ENCODE results near the gene SLC15A1. TPM values are rescaled to one million over a fixed set of nuclear protein-coding genes. Genes with fewer than 3 reads are reported as not detected.

The SLC15A1 gene
- total and polyA plus RNA-seq, 12 donors, result 0.01 TPM; not detected in 11

DNA sequence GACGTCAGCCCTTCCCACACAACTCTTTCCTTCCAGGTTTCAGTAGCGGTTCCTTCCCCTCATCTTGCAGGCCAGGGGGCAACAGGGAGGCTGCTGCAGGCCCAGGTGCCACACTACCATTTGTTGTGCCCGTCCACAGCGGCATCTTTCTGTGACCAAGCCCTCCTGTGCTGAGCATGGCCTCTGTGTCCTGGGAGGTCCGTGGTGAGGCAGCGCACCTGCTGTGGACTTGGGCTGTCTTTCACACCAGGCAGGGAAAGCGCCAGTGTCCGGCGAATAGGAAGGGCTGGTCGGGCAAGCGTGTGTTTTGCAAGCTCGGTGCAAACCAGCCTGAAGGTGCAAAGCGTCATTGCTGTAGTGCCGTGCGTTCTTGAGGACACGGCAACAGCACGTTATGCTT lies 21.4 kb downstream of the SLC15A1 start:
- H3K36me3 ChIP-seq, result no peaks in the 10 kb centered on the region
- peaks cover 0 to 1% (median 0%) of the 10 kb centered on the region in 11 donors for H3K9me3 ChIP-seq
- WGBS, 2 donors, result 91% methylated on average over 17 of the region's 17 CpGs
- H3K4me3 ChIP-seq, result no peak overlapping the region
- no peak overlapping the region for H3K27ac ChIP-seq
- ATAC-seq (no peak), DNase-seq (no peak)
- H3K4me1 ChIP-seq, result no peaks in the 10 kb centered on the region
- TF ChIP-seq, protein P1, sequence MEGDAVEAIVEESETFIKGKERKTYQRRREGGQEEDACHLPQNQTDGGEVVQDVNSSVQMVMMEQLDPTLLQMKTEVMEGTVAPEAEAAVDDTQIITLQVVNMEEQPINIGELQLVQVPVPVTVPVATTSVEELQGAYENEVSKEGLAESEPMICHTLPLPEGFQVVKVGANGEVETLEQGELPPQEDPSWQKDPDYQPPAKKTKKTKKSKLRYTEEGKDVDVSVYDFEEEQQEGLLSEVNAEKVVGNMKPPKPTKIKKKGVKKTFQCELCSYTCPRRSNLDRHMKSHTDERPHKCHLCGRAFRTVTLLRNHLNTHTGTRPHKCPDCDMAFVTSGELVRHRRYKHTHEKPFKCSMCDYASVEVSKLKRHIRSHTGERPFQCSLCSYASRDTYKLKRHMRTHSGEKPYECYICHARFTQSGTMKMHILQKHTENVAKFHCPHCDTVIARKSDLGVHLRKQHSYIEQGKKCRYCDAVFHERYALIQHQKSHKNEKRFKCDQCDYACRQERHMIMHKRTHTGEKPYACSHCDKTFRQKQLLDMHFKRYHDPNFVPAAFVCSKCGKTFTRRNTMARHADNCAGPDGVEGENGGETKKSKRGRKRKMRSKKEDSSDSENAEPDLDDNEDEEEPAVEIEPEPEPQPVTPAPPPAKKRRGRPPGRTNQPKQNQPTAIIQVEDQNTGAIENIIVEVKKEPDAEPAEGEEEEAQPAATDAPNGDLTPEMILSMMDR (IDR thresholded peaks at IDR 0.05), result no peak
- intact Hi-C loops (cut with DNase I), result no loop called here
- no peaks in the 10 kb centered on the region for H3K27me3 ChIP-seq

DNA sequence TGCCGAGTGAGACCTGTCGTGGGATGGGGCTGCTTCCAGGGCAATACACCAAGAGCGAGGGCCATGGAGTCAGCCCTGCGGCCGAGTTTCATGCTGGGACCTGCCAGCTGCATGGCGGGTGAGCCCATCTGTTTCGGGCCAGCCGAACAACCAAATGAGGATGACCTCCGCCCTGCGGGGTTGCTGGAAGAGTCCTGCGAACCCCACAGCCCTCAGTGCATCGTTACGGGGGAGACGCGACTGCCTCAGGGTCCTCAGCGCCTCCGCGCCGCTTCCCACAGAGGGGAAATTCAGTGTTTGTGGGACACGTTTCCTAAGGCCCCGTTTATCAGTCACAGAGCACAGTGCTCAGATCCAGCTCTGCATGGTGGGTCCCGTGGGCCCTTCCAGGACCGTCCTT lies 22.0 kb downstream of the SLC15A1 start:
- H3K4me1 ChIP-seq, result no peaks in the 10 kb centered on the region
- no peak overlapping the region for H3K4me3 ChIP-seq
- ATAC-seq, result no peak
- H3K36me3 ChIP-seq, result no peaks in the 10 kb centered on the region
- intact Hi-C loops (cut with DNase I), result no loop called here
- no peak overlapping the region for H3K27ac ChIP-seq
- peaks cover 0 to 3% (median 0%) of the 10 kb centered on the region in 7 donors for H3K27me3 ChIP-seq
- no peak for DNase-seq
- TF ChIP-seq, protein P1 (IDR thresholded peaks at IDR 0.05), result no peak
- no peaks in the 10 kb centered on the region for H3K9me3 ChIP-seq
- 92 to 97% methylated on average over 23 of the region's 23 CpGs for WGBS, 2 donors

DNA sequence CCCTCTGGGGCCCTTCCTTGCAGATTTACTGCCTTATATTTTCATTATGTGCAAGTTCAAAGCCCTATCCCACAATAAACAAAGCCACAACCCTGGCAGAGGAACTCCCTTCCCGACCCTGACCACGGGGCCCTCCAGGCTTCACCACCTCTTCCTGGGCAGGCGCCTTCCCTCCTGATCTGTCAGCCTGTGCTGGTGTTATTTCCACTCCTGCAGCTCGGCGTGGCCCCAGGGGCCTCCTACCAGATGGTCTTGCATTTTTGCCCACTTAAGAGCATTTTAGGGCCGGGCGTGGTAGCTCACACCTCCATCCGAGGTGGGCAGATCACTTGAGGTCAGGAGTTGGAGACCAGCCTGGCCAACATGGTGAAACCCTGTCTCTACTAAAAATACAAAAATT lies 22.8 kb downstream of the SLC15A1 start:
- 78 to 81% methylated on average over 8 of the region's 8 CpGs for WGBS, 2 donors
- ATAC-seq (no peak), DNase-seq (no peak)
- TF ChIP-seq, protein P1 (IDR thresholded peaks at IDR 0.05), result no peak
- Histone ChIP-seq H3K27me3 (peaks cover 0 to 8% (median 0%) of the 10 kb centered on the region in 7 donors), H3K27ac (no peak overlapping the region), H3K4me1 (no peaks in the 10 kb centered on the region), H3K9me3 (no peaks in the 10 kb centered on the region), H3K36me3 (no peaks in the 10 kb centered on the region), H3K4me3 (no peak overlapping the region)
- intact Hi-C loops (cut with DNase I), result no loop called here

DNA sequence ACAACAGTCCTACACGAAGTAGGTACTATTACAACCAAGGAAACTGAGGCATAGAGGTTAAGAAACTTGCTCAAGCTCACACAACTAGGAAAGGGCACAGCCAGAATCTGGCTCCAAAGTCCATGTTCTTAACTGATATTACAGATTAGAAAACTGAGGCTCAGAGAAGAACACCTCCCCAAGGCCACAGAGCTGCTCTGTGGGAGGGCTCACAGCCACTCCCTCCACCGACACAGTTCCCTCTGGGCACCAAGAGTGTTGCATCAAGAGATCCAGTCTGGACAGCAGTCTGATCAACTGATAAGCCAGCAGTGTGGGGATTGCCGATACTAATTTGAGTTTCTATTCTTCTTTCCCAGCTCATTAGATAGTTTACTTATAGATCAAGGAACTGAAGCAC lies 29.5 kb downstream of the SLC15A1 start:
- TF ChIP-seq, protein P1 (IDR thresholded peaks at IDR 0.05), result no peak

More for the DNA sequence above, 29.5 kb downstream of the SLC15A1 start:
- Histone ChIP-seq H3K36me3 (no peaks in the 10 kb centered on the region), H3K4me1 (no peaks in the 10 kb centered on the region), H3K27me3 (peaks cover 0 to 8% (median 0%) of the 10 kb centered on the region in 7 donors), H3K4me3 (no peak overlapping the region), H3K9me3 (no peaks in the 10 kb centered on the region), H3K27ac (no peak overlapping the region)
- no peak for ATAC-seq
- intact Hi-C loops (cut with DNase I), result no loop called here
- WGBS, 2 donors, result 68 to 75% methylated on average over 3 of the region's 3 CpGs
- DNase-seq, result no peak
